K562 (cell line): Measurements from ENCODE around the gene NSUN3. TPM values are rescaled to one million over a fixed set of nuclear protein-coding genes. Genes with fewer than 3 reads are reported as not detected.

Experiments used
- ATAC-seq: fragments of 200-7000 bp; cut with Tn5 transposase; 3 replicates; pipeline ENCODE4 v1.9.1; 2020; ENCODE audit warnings: moderate library complexity
- Bru-seq: library from RNA; stranded (reverse); fragments of 400-500 nt; gene quantifications from one replicate; lab custom pipeline; 2021; lab: Mats Ljungman, UMichigan
- BruChase-seq, 2 experiments: library from RNA; stranded (reverse); fragments of 400-500 nt; gene quantifications; one replicate each; lab custom pipeline; 2021; lab: Mats Ljungman, UMichigan
- BruUV-seq: library from RNA; stranded (reverse); fragments of 400-500 nt; replicated peaks from 2 replicates; lab custom pipeline; 2021; lab: Mats Ljungman, UMichigan
- CTCF ChIA-PET: fragments of 300-600 bp; formaldehyde crosslinking; extraction: SDS; loops from one replicate; lab custom pipeline; 2021; ENCODE audit warnings: low intra/inter-chr PET ratio; lab: Yijun Ruan, JAX
- POLR2A ChIA-PET: fragments of 300-600, 350-650 bp; sonication (Branson Sonifier 250); formaldehyde crosslinking; extraction: SDS; loops from one replicate; lab custom pipeline; 2021; ENCODE audit warnings: antibody characterized with exemption, inconsistent platforms; lab: Yijun Ruan, JAX
- DNase-seq, 4 experiments: peaks; one replicate each; pipeline versions ENCODE4 v3.0.0 to v3.0.0-alpha.2; 2011 to 2018; ENCODE audit warnings: low spot score in 3 of 4, mixed read lengths in 3 of 4; ENCODE audit errors: extremely low read depth in 1 of 4
- FAIRE-seq: peaks from 2 replicates; lab custom pipeline; 2011; peaks lifted over from hg19 to GRCh38; lab: Jason Lieb, UNC
- H2AFZ ChIP-seq: 2 replicates; pipeline ENCODE4 v1.6.0; 2011; ENCODE audit warnings: low read depth, low read length, control low read depth, inconsistent platforms
- H3K27ac ChIP-seq: fragments of 200-600 bp; 3 replicates; pipeline ENCODE4 v1.8.0; 2011; ENCODE audit warnings: low read depth, mild to moderate bottlenecking, control low read depth, inconsistent platforms, low read length, moderate library complexity, mixed read lengths; ENCODE audit errors: extremely low read depth
- H3K27me3 ChIP-seq, 2 experiments: fragments of 300-600 bp in 1 of 2; 2 replicates in 1 of 2; 3 replicates in 1 of 2; pipeline versions ENCODE4 v1.6.0 to v1.8.0; 2011; ENCODE audit warnings: inconsistent platforms in 2 of 2, low read length in 2 of 2, mild to moderate bottlenecking in 1 of 2, mixed read lengths in 1 of 2, moderate library complexity in 1 of 2; ENCODE audit not compliant: control insufficient read depth in 2 of 2, insufficient read depth in 2 of 2
- H3K36me3 ChIP-seq: fragments of 300-600 bp; 3 replicates; pipeline ENCODE4 v1.8.0; 2011; ENCODE audit warnings: mild to moderate bottlenecking, low read length, inconsistent platforms; ENCODE audit not compliant: control insufficient read depth, insufficient read depth
- H3K4me1 ChIP-seq, 2 experiments: fragments of 200-600 bp in 1 of 2; replicated peaks in 1 of 2; 2 replicates in 1 of 2; 3 replicates in 1 of 2; pipeline versions ENCODE4 v1.5.1 to v1.8.0; 2011; ENCODE audit warnings: inconsistent platforms in 2 of 2, low read length in 2 of 2, mild to moderate bottlenecking in 1 of 2, mixed read lengths in 1 of 2, moderate library complexity in 1 of 2; ENCODE audit not compliant: control insufficient read depth in 2 of 2, insufficient read depth in 2 of 2
- H3K4me2 ChIP-seq: 2 replicates; pipeline ENCODE4 v1.6.1; 2011; ENCODE audit warnings: low read length, control low read depth, inconsistent platforms, mixed read lengths; ENCODE audit not compliant: insufficient read depth
- H3K4me3 ChIP-seq: fragments of 200-600 bp; sonication (generic), shearing (Covaris generic); 2 replicates; pipeline ENCODE4 v1.5.1; 2016; ENCODE audit warnings: control low read depth, inconsistent platforms
- H3K79me2 ChIP-seq: fragments of 200-600 bp; 3 replicates; pipeline ENCODE4 v1.8.0; 2011; ENCODE audit warnings: low read length, inconsistent platforms; ENCODE audit not compliant: control insufficient read depth, insufficient read depth
- H3K9ac ChIP-seq, 2 experiments: 2 replicates each; pipeline versions ENCODE4 v1.6.0 to v1.6.1; 2011; ENCODE audit warnings: low read depth in 2 of 2, low read length in 2 of 2, control low read depth in 1 of 2, inconsistent platforms in 1 of 2, mild to moderate bottlenecking in 1 of 2, mixed read lengths in 1 of 2; ENCODE audit not compliant: insufficient read depth in 1 of 2
- H3K9me1 ChIP-seq: one replicate; pipeline ENCODE4 v1.6.0; 2011; ENCODE audit warnings: inconsistent platforms, mild to moderate bottlenecking, low read length, moderate library complexity; ENCODE audit not compliant: control insufficient read depth, insufficient read depth
- H3K9me3 ChIP-seq: replicated peaks from 2 replicates; pipeline ENCODE4 v1.5.1; 2011; ENCODE audit warnings: low read depth, low read length, inconsistent platforms; ENCODE audit not compliant: control insufficient read depth, insufficient read depth
- H4K20me1 ChIP-seq: replicated peaks from 2 replicates; pipeline ENCODE4 v1.6.1; 2011; ENCODE audit warnings: low read length, inconsistent platforms, mixed read lengths; ENCODE audit not compliant: control insufficient read depth, insufficient read depth
- FUS ChIP-seq: fragments of 200-400 bp; formaldehyde crosslinking; optimal IDR thresholded peaks from 2 replicates; pipeline ENCODE3; 2017; ENCODE audit warnings: low read depth, low read length
- HINFP ChIP-seq: fragments of 450-650 bp; conservative IDR thresholded peaks from 2 replicates; pipeline ENCODE4 v1.6.1; 2016; ENCODE audit warnings: missing genetic modification characterization, low read depth, mild to moderate bottlenecking, control low read depth, missing compliant biosample characterization
- MYNN ChIP-seq, 2 experiments: sonication (generic); formaldehyde crosslinking in 1 of 2; IDR thresholded peaks; 2 replicates each; pipeline versions ENCODE4 v1.5.0 to v1.6.1; 2016 to 2020; ENCODE audit warnings: antibody characterized with exemption in 1 of 2, missing genetic modification reagents in 1 of 2
- SMARCA5 ChIP-seq: fragments of 450-650 bp; IDR thresholded peaks from 2 replicates; pipeline ENCODE4 v1.6.1; 2016
- ZNF134 ChIP-seq: fragments of 250-450 bp; sonication (Bioruptor Pico); conservative IDR thresholded peaks from 2 replicates; pipeline ENCODE4 v1.4.0; 2020
- WGBS: fragments of 100-300 bp; shearing (Covaris generic); methylation state at CpG from one replicate; pipeline ENCODE4 v1.1.6; 2016; ENCODE audit warnings: low coverage, mixed read lengths; ENCODE audit not compliant: insufficient coverage; ENCODE audit errors: missing lambda C conversion rate; 5-methylcytosine and 5-hydroxymethylcytosine counted together
- in situ Hi-C: fragments of 300-500 bp; cut with MboI; formaldehyde crosslinking; loops from 4 replicates; pipeline ENCODE4 v1.15.0; 2018; ENCODE audit warnings: inconsistent platforms, mixed read lengths
- intact Hi-C: fragments of 100-400 bp; cut with micrococcal nuclease; formaldehyde crosslinking; loops from 2 replicates; pipeline ENCODE4 v1.14.2; 2022
- long read RNA-seq, 3 experiments: library from polyadenylated mRNA in 2 of 3; library from RNA in 1 of 3; unstranded in 2 of 3; stranded (forward) in 1 of 3; transcript quantifications; one replicate each; pipeline ENCODE4 v2.0.0, GENCODE V29; 2019 to 2022
- polyA minus RNA-seq, 3 experiments: library from RNA; depleted of rRNA, polyadenylated mRNA; stranded (reverse); fragments of >200 nt; gene quantifications; 2 replicates each; pipeline ENCODE4 v1.2.3, GENCODE V29; 2011
- polyA plus RNA-seq, 8 experiments: library from polyadenylated mRNA; depleted of rRNA in 4 of 8; stranded (reverse) in 5 of 8; unstranded in 3 of 8; fragments of >200 nt; fragmentation: Nextera tagmentation in 2 of 8; fragmentation: Illumina TruSeq in 1 of 8; extraction: Ambion mirVana in 2 of 8; extraction: Trizol in 1 of 8; gene quantifications; 2 replicates each; pipeline versions ENCODE4 v1.2.1 to v1.2.3, GENCODE V29; 2011 to 2014; ENCODE audit warnings: inconsistent platforms in 1 of 8, missing spikeins in 1 of 8
- total RNA-seq, 7 experiments: library from RNA; depleted of rRNA in 6 of 7; stranded (reverse); fragments of >200 nt in 6 of 7; fragmentation: Illumina TruSeq in 2 of 7; extraction: Trizol in 2 of 7; gene quantifications; 2 replicates each; pipeline versions ENCODE4 v1.2.1 to v1.2.3, GENCODE V29; 2011 to 2021; ENCODE audit warnings: low replicate concordance in 1 of 7
- TF ChIP-seq, protein P1 (sequence below): IDR thresholded peaks from 3 replicates; pipeline ENCODE4 v1.6.1; 2011; ENCODE audit warnings: borderline replicate concordance, mild to moderate bottlenecking, moderate library complexity; ENCODE audit not compliant: insufficient read length; ENCODE audit errors: extremely low read depth
- TF ChIP-seq, protein P2 (sequence below): fragments of 250-450 bp; sonication (Bioruptor Pico); IDR thresholded peaks from 2 replicates; pipeline ENCODE4 v1.8.0; 2021; ENCODE audit warnings: moderate library complexity, mild to moderate bottlenecking, inconsistent platforms

The NSUN3 gene
- 29.8 and 34.9 TPM in 2 replicates for total RNA-seq (2011; cell fraction: chromatin; rRNA removed; ENCODE audit: low replicate concordance)
- 8.5 and 20.7 TPM in 2 replicates for total RNA-seq (2011; cell fraction: nucleolus; rRNA removed)
- 23.6 and 24.1 TPM in 2 replicates for total RNA-seq (2011; cell fraction: nucleoplasm; rRNA removed)
- 4.4 and 4.9 TPM in 2 replicates for total RNA-seq (2014; rRNA removed)
- total RNA-seq (2014; rRNA removed; fragmentation: Illumina TruSeq; extraction: Trizol) = 10.8 and 10.9 TPM in 2 replicates
- total RNA-seq (2015; rRNA removed; fragmentation: Illumina TruSeq; extraction: Trizol) = 9.2 and 12.3 TPM in 2 replicates
- total RNA-seq (2021) = 5.4 and 6.3 TPM in 2 replicates
- 7.3 and 7.6 TPM in 2 replicates for polyA plus RNA-seq (2011; rRNA removed)
- 4.0 and 4.1 TPM in 2 replicates for polyA plus RNA-seq (2011; cell fraction: cytosol; rRNA removed)
- polyA plus RNA-seq (2011; cell fraction: nucleus; rRNA removed) = 6.9 and 11.9 TPM in 2 replicates
- polyA plus RNA-seq (2012) = 6.1 and 6.2 TPM in 2 replicates
- polyA plus RNA-seq (2014; fragmentation: Illumina TruSeq; extraction: Trizol) = 6.5 and 9.9 TPM in 2 replicates
- polyA plus RNA-seq (2014; fragmentation: Nextera tagmentation; extraction: Ambion mirVana) = 1 to 10 TPM; 6.9 to 8.1 TPM
- polyA plus RNA-seq (2014; rRNA removed) = 5.2 and 7.7 TPM in 2 replicates
- polyA minus RNA-seq (2011; rRNA and poly(A)+ RNA removed) = 9.5 and 11.5 TPM in 2 replicates
- 2.3 and 6.2 TPM in 2 replicates for polyA minus RNA-seq (2011; cell fraction: cytosol; rRNA and poly(A)+ RNA removed)
- polyA minus RNA-seq (2011; cell fraction: nucleus; rRNA and poly(A)+ RNA removed) = 16.8 and 19.4 TPM in 2 replicates
- percentile 63 among the genes with signal in this experiment for Bru-seq, nascent RNA
- BruChase-seq, experiment 1, labeled RNA remaining after a 2-hour chase = percentile 65 among the genes with signal in this experiment
- percentile 62 among the genes with signal in this experiment for BruChase-seq, experiment 2, labeled RNA remaining after a 6-hour chase
- long read RNA-seq, experiment 1, transcript NSUN3-201 (6 exons, 3,289 nt) = major isoform, 7 of 16 reads
- long read RNA-seq, experiment 1, partial matches to known transcripts = 2 of 16 reads
- long read RNA-seq, experiment 1, other reads (novel, unspliced or antisense) = 6 of 16 reads
- long read RNA-seq, experiment 2, partial matches to known transcripts = 1 of 7 reads
- long read RNA-seq, experiment 2, other reads (novel, unspliced or antisense) = 3 of 7 reads
- long read RNA-seq, experiment 3, partial matches to known transcripts = 0 of 3 reads
- long read RNA-seq, experiment 3, other reads (novel, unspliced or antisense) = 2 of 3 reads

DNA sequence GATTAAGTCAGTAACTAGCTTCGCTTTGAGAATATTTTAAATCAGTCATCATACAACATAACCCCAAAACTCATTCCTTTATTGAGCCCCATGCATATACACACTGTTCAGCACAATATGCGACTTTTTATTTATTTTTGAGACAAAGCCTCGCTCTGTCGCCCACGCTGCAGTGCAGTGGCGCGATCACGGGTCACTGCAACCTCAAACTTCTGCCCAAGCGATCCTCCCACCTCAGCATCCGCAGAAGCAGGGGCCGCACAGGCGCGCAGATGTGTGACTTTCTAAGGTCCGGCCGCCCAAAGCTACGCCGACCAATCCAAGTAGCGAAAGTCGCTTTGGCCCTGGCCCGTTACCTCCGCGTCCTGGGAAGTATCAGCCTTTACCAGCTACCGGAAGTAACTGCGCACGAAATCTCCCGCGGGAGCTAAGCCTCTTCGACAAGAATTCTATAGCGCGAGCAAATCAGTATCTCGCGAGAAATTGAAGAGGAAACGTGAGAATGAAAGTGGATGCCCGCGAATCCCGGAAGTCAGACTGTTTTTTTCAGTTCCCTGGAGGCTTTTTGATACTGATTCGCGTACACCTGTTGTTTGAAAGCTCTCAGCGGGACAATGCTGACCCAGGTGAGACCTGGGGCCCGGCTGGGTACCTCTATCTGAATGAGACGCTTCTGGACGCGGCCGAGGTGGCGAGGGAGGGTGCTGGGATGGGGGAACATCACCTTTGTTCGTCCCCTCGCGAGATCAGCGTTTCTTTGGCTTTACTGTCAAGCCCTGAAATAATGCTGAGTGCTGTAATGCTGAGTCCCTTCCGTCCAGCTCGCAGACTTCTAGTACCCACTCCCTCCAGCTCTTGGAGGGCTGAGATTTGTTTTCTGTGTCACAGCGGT is at the start of gene NSUN3, which contains the start of gene DHFR2:
TSS of gene NSUN3 (plus strand) at position 549 of the 892 bp plus-strand sequence. CDS start at position 615, 66 bp downstream.
TSS of gene DHFR2 (minus strand) at position 404 of the 892 bp plus-strand sequence. CDS start 1,405 bp downstream, outside the sequence.
- no peaks in the 10 kb centered on the region for H3K9me1 ChIP-seq
- H3K9me3 ChIP-seq = no peaks in the 10 kb centered on the region
- no peaks in the 10 kb centered on the region for H3K27me3 ChIP-seq
- H4K20me1 ChIP-seq = no peaks in the 10 kb centered on the region
- WGBS = 1% methylated on average over 44 of the region's 52 CpGs
- in situ Hi-C loops = no loop called here
- ChIA-PET POLR2A (interaction anchor here (0.7 to 2.1 kb wide), 9 partner anchors 9 to 93 kb away, joined by 3 to 10 read pairs (median 3); partner anchors contain the start of genes ARL13B and STX19), CTCF (no interaction called here)
- H2AFZ ChIP-seq = peak within 1 kb of the TSS; percentile 90
- H3K36me3 ChIP-seq = peaks cover 17% of the 10 kb centered on the region
- ATAC-seq = peak; percentile 95
- TSS peak; percentile 88 for BruUV-seq
- FAIRE-seq = peak; percentile 98
- peak within 1 kb of the TSS; percentile 80 to 91 for H3K9ac ChIP-seq
- peaks cover 29% of the 10 kb centered on the region for H3K79me2 ChIP-seq
- peak; percentile 66 to 94 (median 71) for DNase-seq
- H3K4me2 ChIP-seq = peak within 1 kb of the TSS; percentile 92
- intact Hi-C loops = loop anchor here (2.0 to 10.0 kb wide), 2 partner anchors 90 to 198 kb away; partner anchors contain the start of gene PROS1
- H3K27ac ChIP-seq = peak within 1 kb of the TSS; percentile 95
- H3K4me3 ChIP-seq = peak within 1 kb of the TSS; percentile 70
- H3K4me1 ChIP-seq = peaks cover 5% of the 10 kb centered on the region in 2 experiments; a peak in 2 of 5 replicates
- TF ChIP-seq HINFP (tag) (no peak), ZNF134 (CRISPR knock-in tag) (no peak), MYNN (IDR thresholded peaks at IDR 0.05) (no peak), MYNN (CRISPR knock-in tag; IDR thresholded peaks at IDR 0.05) (no peak), SMARCA5 (no peak), FUS (no peak)
- TF ChIP-seq, protein P1, sequence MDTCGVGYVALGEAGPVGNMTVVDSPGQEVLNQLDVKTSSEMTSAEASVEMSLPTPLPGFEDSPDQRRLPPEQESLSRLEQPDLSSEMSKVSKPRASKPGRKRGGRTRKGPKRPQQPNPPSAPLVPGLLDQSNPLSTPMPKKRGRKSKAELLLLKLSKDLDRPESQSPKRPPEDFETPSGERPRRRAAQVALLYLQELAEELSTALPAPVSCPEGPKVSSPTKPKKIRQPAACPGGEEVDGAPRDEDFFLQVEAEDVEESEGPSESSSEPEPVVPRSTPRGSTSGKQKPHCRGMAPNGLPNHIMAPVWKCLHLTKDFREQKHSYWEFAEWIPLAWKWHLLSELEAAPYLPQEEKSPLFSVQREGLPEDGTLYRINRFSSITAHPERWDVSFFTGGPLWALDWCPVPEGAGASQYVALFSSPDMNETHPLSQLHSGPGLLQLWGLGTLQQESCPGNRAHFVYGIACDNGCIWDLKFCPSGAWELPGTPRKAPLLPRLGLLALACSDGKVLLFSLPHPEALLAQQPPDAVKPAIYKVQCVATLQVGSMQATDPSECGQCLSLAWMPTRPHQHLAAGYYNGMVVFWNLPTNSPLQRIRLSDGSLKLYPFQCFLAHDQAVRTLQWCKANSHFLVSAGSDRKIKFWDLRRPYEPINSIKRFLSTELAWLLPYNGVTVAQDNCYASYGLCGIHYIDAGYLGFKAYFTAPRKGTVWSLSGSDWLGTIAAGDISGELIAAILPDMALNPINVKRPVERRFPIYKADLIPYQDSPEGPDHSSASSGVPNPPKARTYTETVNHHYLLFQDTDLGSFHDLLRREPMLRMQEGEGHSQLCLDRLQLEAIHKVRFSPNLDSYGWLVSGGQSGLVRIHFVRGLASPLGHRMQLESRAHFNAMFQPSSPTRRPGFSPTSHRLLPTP = no peak
- TF ChIP-seq, protein P2, sequence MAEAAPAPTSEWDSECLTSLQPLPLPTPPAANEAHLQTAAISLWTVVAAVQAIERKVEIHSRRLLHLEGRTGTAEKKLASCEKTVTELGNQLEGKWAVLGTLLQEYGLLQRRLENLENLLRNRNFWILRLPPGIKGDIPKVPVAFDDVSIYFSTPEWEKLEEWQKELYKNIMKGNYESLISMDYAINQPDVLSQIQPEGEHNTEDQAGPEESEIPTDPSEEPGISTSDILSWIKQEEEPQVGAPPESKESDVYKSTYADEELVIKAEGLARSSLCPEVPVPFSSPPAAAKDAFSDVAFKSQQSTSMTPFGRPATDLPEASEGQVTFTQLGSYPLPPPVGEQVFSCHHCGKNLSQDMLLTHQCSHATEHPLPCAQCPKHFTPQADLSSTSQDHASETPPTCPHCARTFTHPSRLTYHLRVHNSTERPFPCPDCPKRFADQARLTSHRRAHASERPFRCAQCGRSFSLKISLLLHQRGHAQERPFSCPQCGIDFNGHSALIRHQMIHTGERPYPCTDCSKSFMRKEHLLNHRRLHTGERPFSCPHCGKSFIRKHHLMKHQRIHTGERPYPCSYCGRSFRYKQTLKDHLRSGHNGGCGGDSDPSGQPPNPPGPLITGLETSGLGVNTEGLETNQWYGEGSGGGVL (CRISPR knock-in tag) = no peak
